ENCODE measurements around the gene SDF2.

Gene SDF2

GRCh38 chr17:28645576-28645939, 16.1 kb downstream of the SDF2 start:
- DNase-seq (ENCODE audit: low read depth), result no peak
- peak overlapping the region; percentile 81 for H3K4me3 ChIP-seq (ENCODE audit: low read depth, low read length)
- TF ChIP-seq CTCF (conservative IDR thresholded peaks at IDR 0.05; ENCODE audit: low read depth, low read length), result no peak

- peak within 1 kb of the TSS; percentile 81 for H3K4me3 ChIP-seq (ENCODE audit: low read depth, low read length)
- DNase-seq (ENCODE audit: low read depth), result peak; percentile 96
- TF ChIP-seq CTCF (conservative IDR thresholded peaks at IDR 0.05; ENCODE audit: low read depth, low read length), result no peak
These were observed 16.7 kb downstream of the SDF2 start, which contains the start of gene BLTP2 for GRCh38 chr17:28644787-28645575. TSS of gene BLTP2 (minus strand) at chr17:28645158. CDS start at chr17:28645056, 102 bp downstream.

- peak; percentile 72 for DNase-seq (ENCODE audit: low read depth)
- TF ChIP-seq CTCF (conservative IDR thresholded peaks at IDR 0.05; ENCODE audit: low read depth, low read length), result peak; percentile 64
- peak overlapping the region; percentile 81 for H3K4me3 ChIP-seq (ENCODE audit: low read depth, low read length)
These were observed 17.5 kb downstream of the SDF2 start for GRCh38 chr17:28643983-28644786.

GRCh38 chr17:28641579-28641978, 20.1 kb downstream of the SDF2 start:
- TF ChIP-seq CTCF (conservative IDR thresholded peaks at IDR 0.05; ENCODE audit: low read depth, low read length), result no peak

GRCh38 chr17:28635506-28635905, 26.2 kb downstream of the SDF2 start:
- no peak for DNase-seq (ENCODE audit: low read depth)
- H3K4me3 ChIP-seq (ENCODE audit: low read depth, low read length), result no peak overlapping the region
- no peak for TF ChIP-seq CTCF (conservative IDR thresholded peaks at IDR 0.05; ENCODE audit: low read depth, low read length)

More at GRCh38 chr17:28641579-28641978, 20.1 kb downstream of the SDF2 start:
- no peak overlapping the region for H3K4me3 ChIP-seq (ENCODE audit: low read depth, low read length)
- DNase-seq (ENCODE audit: low read depth), result no peak

GRCh38 chr17:28634206-28634865, 27.4 kb downstream of the SDF2 start:
- no peak for TF ChIP-seq CTCF (conservative IDR thresholded peaks at IDR 0.05; ENCODE audit: low read depth, low read length)
- no peak for DNase-seq (ENCODE audit: low read depth)

More at GRCh38 chr17:28634206-28634865, 27.4 kb downstream of the SDF2 start:
- no peak overlapping the region for H3K4me3 ChIP-seq (ENCODE audit: low read depth, low read length)

Measured in choroid plexus epithelial cell (primary cell).